Thyroid gland (tissue), 4 donors: Measurements from ENCODE around the gene FAM117B.

ENCODE experiments used
- CTCF ChIP-seq, 6 experiments: fragments of 200-600 bp in 3 of 6; fragments of 450-650 bp in 3 of 6; sonication (generic) in 3 of 6; IDR thresholded peaks; one replicate each; pipeline ENCODE4 v1.5.1; 2016 to 2019; ENCODE audit warnings: antibody characterized with exemption in 6 of 6, mild to moderate bottlenecking in 2 of 6, inconsistent platforms in 1 of 6, moderate library complexity in 1 of 6
- POLR2A ChIP-seq, 2 donors: fragments of 450-650 bp; IDR thresholded peaks; one replicate each; pipeline ENCODE4 v1.6.1; 2017; ENCODE audit warnings: antibody characterized with exemption in 2 of 2, mild to moderate bottlenecking in 2 of 2, moderate library complexity in 1 of 2

- TF ChIP-seq CTCF (IDR thresholded peaks at IDR 0.05) (no peak), POLR2A (IDR thresholded peaks at IDR 0.05) (no peak)
Observed at GRCh38 chr2:202700075-202700901, 65.5 kb downstream of the FAM117B start.
